HG03439 (cell line): Measurements from ENCODE around the gene SLC5A5.
"Not testable (repeated sequence)": the region's sequence is repeated elsewhere in the genome, so short reads cannot be mapped to it uniquely, and the experiment has no call there.

Experiments
- ATAC-seq: cut with Tn5 transposase; IDR thresholded peaks from one replicate; pipeline ENCODE4 v1.9.1; 2021; ENCODE audit warnings: mild to moderate bottlenecking, moderate library complexity; ENCODE audit not compliant: unreplicated experiment

SLC5A5 gene

GRCh38 chr19:17869114-17869608 is 2.6 kb upstream of the SLC5A5 start:
- ATAC-seq, result no peak

- no peak for ATAC-seq
These were observed 490 bp upstream of the SLC5A5 start for GRCh38 chr19:17871032-17871877.

- no peak for ATAC-seq
These were observed 681 bp downstream of the SLC5A5 start for GRCh38 chr19:17872251-17873001.

- ATAC-seq, result no peak
These were observed 2.3 kb downstream of the SLC5A5 start for GRCh38 chr19:17873786-17874757.

GRCh38 chr19:17874758-17875135 is 3.0 kb downstream of the SLC5A5 start:
- ATAC-seq, result no peak

- ATAC-seq, result no peak
These were observed 6.0 kb downstream of the SLC5A5 start for GRCh38 chr19:17877696-17878095.

- ATAC-seq, result no peak
These were observed 7.7 kb downstream of the SLC5A5 start for GRCh38 chr19:17879466-17879865.

- no peak for ATAC-seq
These were observed 10.0 kb downstream of the SLC5A5 start for GRCh38 chr19:17881701-17882100.

- no peak for ATAC-seq
These were observed 12.1 kb downstream of the SLC5A5 start for GRCh38 chr19:17883627-17884410.

GRCh38 chr19:17886515-17886914 is 14.8 kb downstream of the SLC5A5 start:
- ATAC-seq, result no peak

GRCh38 chr19:17887221-17887620 is 15.5 kb downstream of the SLC5A5 start:
- not testable (repeated sequence) for ATAC-seq

- no peak for ATAC-seq
These were observed 16.5 kb downstream of the SLC5A5 start for GRCh38 chr19:17888260-17888659.

GRCh38 chr19:17889609-17890214 is 18.0 kb downstream of the SLC5A5 start:
- no peak for ATAC-seq

GRCh38 chr19:17893766-17894165 is 22.0 kb downstream of the SLC5A5 start:
- no peak for ATAC-seq

- no peak for ATAC-seq
These were observed 31.0 kb downstream of the SLC5A5 start for GRCh38 chr19:17902701-17903100.

- ATAC-seq, result no peak
These were observed 36.5 kb downstream of the SLC5A5 start for GRCh38 chr19:17908244-17908643.

- ATAC-seq, result no peak
These were observed 37.4 kb downstream of the SLC5A5 start for GRCh38 chr19:17909003-17909732.

GRCh38 chr19:17910791-17911360 is 39.1 kb downstream of the SLC5A5 start:
- ATAC-seq, result no peak
